Neuronal stem cell (in vitro differentiated cells): ENCODE measurements around the gene MTA1.
A peak's percentile ranks its signal among the peaks of the same experiment; 100 is the strongest.

Source experiments
- DNase-seq: peaks from one replicate; pipeline ENCODE4 v3.0.0-alpha.2; 2013; ENCODE audit warnings: low spot score
- H2AFZ ChIP-seq: one replicate; pipeline ENCODE4 v1.6.1; 2013; ENCODE audit warnings: mild to moderate bottlenecking, low read length, inconsistent platforms
- H2AK5ac ChIP-seq: 2 replicates; pipeline ENCODE4 v1.6.1; 2013; ENCODE audit warnings: low read depth, mild to moderate bottlenecking, inconsistent platforms, low read length, moderate library complexity, mixed read lengths
- H2BK120ac ChIP-seq: 2 replicates; pipeline ENCODE4 v1.6.1; 2013; ENCODE audit warnings: low read depth, mild to moderate bottlenecking, inconsistent platforms, low read length, moderate library complexity, mixed read lengths
- H2BK12ac ChIP-seq: one replicate; pipeline ENCODE4 v1.6.1; 2013; ENCODE audit warnings: low read length, inconsistent platforms
- H2BK15ac ChIP-seq: 2 replicates; pipeline ENCODE4 v1.6.1; 2013; ENCODE audit warnings: mild to moderate bottlenecking, low read length, inconsistent platforms, mixed read lengths
- H2BK5ac ChIP-seq: one replicate; pipeline ENCODE4 v1.6.1; 2013; ENCODE audit warnings: inconsistent platforms, mild to moderate bottlenecking, low read length, moderate library complexity
- H3K14ac ChIP-seq: one replicate; pipeline ENCODE4 v1.6.1; 2013; ENCODE audit warnings: low read length, inconsistent platforms
- H3K18ac ChIP-seq: 2 replicates; pipeline ENCODE4 v1.6.1; 2013; ENCODE audit warnings: low read length, inconsistent platforms
- H3K23ac ChIP-seq: 2 replicates; pipeline ENCODE4 v1.6.1; 2013; ENCODE audit warnings: low read depth, mild to moderate bottlenecking, mixed read lengths, low read length, inconsistent platforms; ENCODE audit not compliant: poor library complexity
- H3K27ac ChIP-seq: replicated peaks from 3 replicates; pipeline ENCODE4 v1.5.1; 2013; ENCODE audit warnings: low read length, inconsistent platforms
- H3K27me3 ChIP-seq, 3 experiments: 2 replicates each; pipeline ENCODE4 v1.6.1; 2013; ENCODE audit warnings: low read length in 3 of 3, mild to moderate bottlenecking in 2 of 3, inconsistent platforms in 1 of 3, low read depth in 1 of 3, mixed read lengths in 1 of 3, moderate library complexity in 1 of 3; ENCODE audit not compliant: control insufficient read depth in 3 of 3, insufficient read depth in 3 of 3
- H3K36me3 ChIP-seq, 2 donors: replicated peaks in 1 of 2; 2 replicates each; pipeline ENCODE4 v1.6.1; 2013; ENCODE audit warnings: low read length in 2 of 2; ENCODE audit not compliant: control insufficient read depth in 2 of 2, insufficient read depth in 2 of 2
- H3K4ac ChIP-seq: 2 replicates; pipeline ENCODE4 v1.6.1; 2013; ENCODE audit warnings: inconsistent platforms, mild to moderate bottlenecking, low read length, moderate library complexity
- H3K4me1 ChIP-seq, 2 donors: 1 replicate in 1 of 2; 2 replicates in 1 of 2; pipeline ENCODE4 v1.6.1; 2013; ENCODE audit warnings: low read length in 2 of 2, low read depth in 1 of 2; ENCODE audit not compliant: control insufficient read depth in 2 of 2, insufficient read depth in 1 of 2
- H3K4me2 ChIP-seq: one replicate; pipeline ENCODE4 v1.6.1; 2013; ENCODE audit warnings: mild to moderate bottlenecking, low read length, inconsistent platforms; ENCODE audit not compliant: insufficient read depth, poor library complexity, severe bottlenecking
- H3K4me3 ChIP-seq, 2 donors: 2 replicates each; pipeline ENCODE4 v1.5.1; 2013; ENCODE audit warnings: low read length in 2 of 2, mild to moderate bottlenecking in 2 of 2, inconsistent platforms in 1 of 2, moderate library complexity in 1 of 2
- H3K79me1 ChIP-seq: one replicate; pipeline ENCODE4 v1.6.1; 2013; ENCODE audit warnings: low read depth, mild to moderate bottlenecking, inconsistent platforms, low read length, moderate library complexity
- H3K9ac ChIP-seq: one replicate; pipeline ENCODE4 v1.6.1; 2013; ENCODE audit warnings: mild to moderate bottlenecking, low read depth, low read length, inconsistent platforms; ENCODE audit not compliant: poor library complexity
- H3K9me3 ChIP-seq, 2 donors: replicated peaks in 1 of 2; 2 replicates each; pipeline versions ENCODE3 to v1.6.1; 2013; ENCODE audit warnings: low read length in 2 of 2, mild to moderate bottlenecking in 2 of 2, inconsistent platforms in 1 of 2, low read depth in 1 of 2, mixed read lengths in 1 of 2, moderate library complexity in 1 of 2; ENCODE audit not compliant: control insufficient read depth in 2 of 2, insufficient read depth in 1 of 2
- H4K8ac ChIP-seq: one replicate; pipeline ENCODE4 v1.6.1; 2013; ENCODE audit warnings: low read depth, mild to moderate bottlenecking, inconsistent platforms, low read length, moderate library complexity
- H4K91ac ChIP-seq: one replicate; pipeline ENCODE4 v1.6.1; 2013; ENCODE audit warnings: low read length, low read depth, mild to moderate bottlenecking, inconsistent platforms; ENCODE audit not compliant: poor library complexity
- WGBS, 2 donors: extraction: QIAGEN DNeasy Blood & Tissue Kit; methylation state at CpG; one replicate each; pipeline ENCODE4 v1.1.7; 2013; ENCODE audit warnings: missing lambda C conversion rate in 2 of 2, mixed read lengths in 1 of 2; ENCODE audit not compliant: insufficient read length in 2 of 2, insufficient replicate concordance in 1 of 2; ENCODE audit errors: extremely low coverage in 2 of 2; 5-methylcytosine and 5-hydroxymethylcytosine counted together

Gene MTA1

DNA sequence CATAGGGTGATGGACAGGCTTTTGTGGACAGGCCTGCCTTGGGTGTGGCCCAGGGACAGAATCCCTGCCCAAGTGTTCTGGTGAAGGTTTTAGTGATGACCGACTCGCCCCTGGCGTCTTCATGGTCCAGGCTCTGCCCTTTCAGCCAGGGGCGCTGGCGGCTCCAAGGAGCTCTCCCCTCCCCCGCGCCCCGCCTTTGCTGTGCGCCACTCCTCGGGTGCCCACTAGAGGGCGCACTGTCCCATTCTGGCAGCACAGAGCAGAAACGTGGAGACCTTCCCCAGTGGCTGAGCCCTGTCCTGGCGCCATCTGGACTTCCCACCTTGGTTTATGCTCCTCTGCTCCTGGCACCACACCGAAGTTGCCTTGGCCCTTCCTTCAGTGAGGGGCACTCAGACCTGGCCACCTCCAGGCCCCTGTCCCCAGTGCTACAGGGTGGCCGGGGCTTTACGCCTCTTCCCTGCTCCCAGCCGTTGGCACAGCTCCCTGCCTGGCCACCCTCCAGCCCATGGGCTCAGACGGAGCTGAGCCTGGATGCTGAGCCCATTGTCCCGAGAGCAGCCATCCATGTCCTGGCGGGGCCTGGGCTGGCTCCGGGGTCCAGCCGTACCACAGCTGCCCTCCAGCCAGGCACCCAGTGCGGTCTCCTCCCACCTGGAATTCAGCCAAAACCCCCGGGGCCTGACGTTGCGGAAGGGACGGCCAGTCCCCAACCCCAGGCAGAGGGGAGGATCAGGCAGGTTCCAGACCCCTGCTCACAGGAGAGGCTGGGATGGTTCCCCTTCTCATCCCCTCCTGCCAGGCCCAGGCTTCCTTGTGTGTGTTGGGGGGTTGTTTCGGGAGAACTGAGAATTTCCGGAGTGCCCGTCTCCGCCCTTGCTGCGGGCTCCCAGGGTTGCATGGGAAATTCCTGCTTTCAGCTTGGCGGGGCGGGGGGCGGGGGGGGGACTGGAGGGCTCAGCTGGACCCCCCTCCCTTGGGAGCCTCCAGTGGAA, 61.5 kb downstream of the MTA1 start:
- DNase-seq, result peak; percentile 88
- Histone ChIP-seq H4K91ac (peak overlapping the region; percentile 89), H4K8ac (peak overlapping the region; percentile 92), H3K9ac (no peak overlapping the region), H3K23ac (peak overlapping the region; percentile 93), H3K18ac (peak overlapping the region; percentile 100), H3K36me3 (no peaks in the 10 kb centered on the region), H3K4me1 (peaks cover 51 to 72% of the 10 kb centered on the region in 2 donors), H3K27me3 (peaks cover 0 to 60% (median 22%) of the 10 kb centered on the region in 3 experiments), H2AFZ (no peak overlapping the region), H3K9me3 (peaks cover 0 to 6% of the 10 kb centered on the region in 2 donors), H2BK12ac (peak overlapping the region; percentile 97), H2BK120ac (peak overlapping the region; percentile 99), H3K4me3 (peak overlapping the region in 1 of 2 donors; percentile 5), H2AK5ac (peak overlapping the region; percentile 100), H3K14ac (peak overlapping the region; percentile 99), H2BK5ac (peak overlapping the region; percentile 82), H3K4ac (peak overlapping the region; percentile 93), H3K4me2 (peak overlapping the region; percentile 48), H2BK15ac (peak overlapping the region; percentile 100), H3K27ac (no peak overlapping the region), H3K79me1 (peaks cover 5% of the 10 kb centered on the region)
- WGBS, 2 donors, result no CpG with 5 or more reads among the region's 35 CpGs

DNA sequence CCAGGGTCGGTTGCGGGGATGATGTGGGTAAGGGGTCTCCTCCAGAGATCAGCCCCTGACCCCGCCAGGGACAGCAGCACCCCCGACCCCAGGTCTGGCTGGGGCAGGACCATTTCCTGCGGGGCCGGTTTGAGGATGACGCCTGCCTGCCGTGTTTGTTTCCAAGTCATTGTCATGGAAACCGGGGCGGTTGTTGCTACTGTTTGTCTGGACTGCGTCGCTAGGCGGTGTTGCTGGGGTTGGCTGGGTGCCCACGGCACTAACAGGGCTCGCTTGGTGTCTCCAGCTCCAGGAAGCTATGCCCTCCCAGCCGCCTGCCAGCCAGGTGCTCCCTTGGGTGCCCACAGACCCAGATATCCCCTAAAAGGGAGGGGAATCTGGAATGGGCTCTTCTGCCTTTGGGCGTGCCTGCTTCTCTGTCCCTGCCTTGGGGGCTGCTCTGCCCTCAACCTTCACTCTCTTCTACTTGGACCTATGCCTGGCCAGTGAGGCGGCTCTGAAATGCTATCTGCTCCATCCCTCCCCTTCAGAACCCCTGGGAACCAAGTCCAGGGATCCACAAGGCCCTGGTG, 62.3 kb downstream of the MTA1 start:
- H3K4me1 ChIP-seq, result peaks cover 50 to 63% of the 10 kb centered on the region in 2 donors
- WGBS, 2 donors, result no CpG with 5 or more reads among the region's 18 CpGs

GRCh38 chr14:105482486-105483110, 63.0 kb downstream of the MTA1 start:
- Histone ChIP-seq H2AK5ac (peak overlapping the region; percentile 77), H2BK5ac (peak overlapping the region; percentile 83), H3K14ac (peak overlapping the region; percentile 58), H3K9ac (peak overlapping the region; percentile 61), H3K4me2 (no peak overlapping the region), H2BK12ac (peak overlapping the region; percentile 97), H3K9me3 (peaks cover 0 to 6% of the 10 kb centered on the region in 2 donors), H3K18ac (peak overlapping the region; percentile 33), H3K4me3 (no peak overlapping the region), H3K4me1 (peaks cover 50 to 60% of the 10 kb centered on the region in 2 donors), H2AFZ (no peak overlapping the region), H3K36me3 (no peaks in the 10 kb centered on the region), H3K27ac (no peak overlapping the region), H3K79me1 (peaks cover 2% of the 10 kb centered on the region), H4K8ac (no peak overlapping the region), H3K23ac (peak overlapping the region; percentile 57), H4K91ac (peak overlapping the region; percentile 59), H3K27me3 (peaks cover 0 to 58% (median 21%) of the 10 kb centered on the region in 3 experiments), H2BK120ac (peak overlapping the region; percentile 99), H3K4ac (peak overlapping the region; percentile 92), H2BK15ac (peak overlapping the region; percentile 60)
- WGBS, 2 donors, result no CpG with 5 or more reads among the region's 18 CpGs
- no peak for DNase-seq

More for the DNA sequence above, 62.3 kb downstream of the MTA1 start:
- Histone ChIP-seq H2BK12ac (peak overlapping the region; percentile 97), H2BK120ac (peak overlapping the region; percentile 21), H3K23ac (peak overlapping the region; percentile 30), H2AK5ac (peak overlapping the region; percentile 77), H2BK5ac (peak overlapping the region; percentile 83), H3K9ac (no peak overlapping the region), H2AFZ (no peak overlapping the region), H3K27ac (no peak overlapping the region), H3K14ac (no peak overlapping the region), H3K4me2 (peak overlapping the region; percentile 55), H3K4me3 (no peak overlapping the region), H4K8ac (no peak overlapping the region), H4K91ac (no peak overlapping the region), H3K9me3 (peaks cover 0 to 6% of the 10 kb centered on the region in 2 donors), H3K79me1 (peaks cover 5% of the 10 kb centered on the region), H3K27me3 (peaks cover 0 to 60% (median 21%) of the 10 kb centered on the region in 3 experiments), H3K18ac (peak overlapping the region; percentile 33), H3K4ac (peak overlapping the region; percentile 92), H2BK15ac (peak overlapping the region; percentile 60), H3K36me3 (no peaks in the 10 kb centered on the region)
- DNase-seq, result no peak
